Activated CD4-positive, alpha-beta T cell treated with anti-CD3 and anti-CD28 coated beads for 1 hour (primary cell): ENCODE results near the gene PYCARD.
"Not testable (repeated sequence)": the region's sequence is repeated elsewhere in the genome, so short reads cannot be mapped to it uniquely, and the experiment has no call there.

Experiments used
- DNase-seq: peaks from one replicate; pipeline ENCODE4 v3.0.0-alpha.2; 2020

The PYCARD gene

GRCh38 chr16:31202414-31203375 lies at the start of gene PYCARD:
TSS of gene PYCARD (minus strand) at chr16:31202760. CDS start at chr16:31202690, 70 bp downstream.
- DNase-seq, result no peak

GRCh38 chr16:31251435-31251834 lies 48.9 kb upstream of the PYCARD start:
- DNase-seq, result no peak

GRCh38 chr16:31250782-31251384 lies 48.3 kb upstream of the PYCARD start:
- no peak for DNase-seq

GRCh38 chr16:31248344-31248743 lies 45.8 kb upstream of the PYCARD start:
- no peak for DNase-seq

- DNase-seq, result no peak
Measured at GRCh38 chr16:31246296-31246695, 43.7 kb upstream of the PYCARD start.

GRCh38 chr16:31245598-31245997 lies 43.0 kb upstream of the PYCARD start:
- not testable (repeated sequence) for DNase-seq

- DNase-seq, result no peak
Measured at GRCh38 chr16:31243734-31244670, 41.4 kb upstream of the PYCARD start.

- no peak for DNase-seq
Measured at GRCh38 chr16:31242206-31242605, 39.6 kb upstream of the PYCARD start.

GRCh38 chr16:31238041-31238440 lies 35.5 kb upstream of the PYCARD start:
- DNase-seq, result no peak

- no peak for DNase-seq
Measured at GRCh38 chr16:31229501-31229900, 26.9 kb upstream of the PYCARD start.

- no peak for DNase-seq
Measured at GRCh38 chr16:31228206-31228605, 25.6 kb upstream of the PYCARD start.

- DNase-seq, result no peak
Measured at GRCh38 chr16:31225193-31225592, 22.6 kb upstream of the PYCARD start.

- no peak for DNase-seq
Measured at GRCh38 chr16:31224092-31224955, 21.8 kb upstream of the PYCARD start.

- no peak for DNase-seq
Measured at GRCh38 chr16:31223044-31223443, 20.5 kb upstream of the PYCARD start.

- DNase-seq, result no peak
Measured at GRCh38 chr16:31221357-31222160, 19.0 kb upstream of the PYCARD start.

- no peak for DNase-seq
Measured at GRCh38 chr16:31219154-31219741, 16.7 kb upstream of the PYCARD start.

GRCh38 chr16:31217136-31217530 lies 14.6 kb upstream of the PYCARD start:
- no peak for DNase-seq

- DNase-seq, result no peak
Measured at GRCh38 chr16:31216422-31217135, 14.0 kb upstream of the PYCARD start, which contains the start of gene PYDC1. TSS of gene PYDC1 (minus strand) at chr16:31217135. CDS start at chr16:31217028, 107 bp downstream.

- DNase-seq, result no peak
Measured at GRCh38 chr16:31215287-31216162, 13.0 kb upstream of the PYCARD start.
